ENCODE data around the gene HDAC4. TPM values are rescaled to one million over a fixed set of nuclear protein-coding genes. Genes with fewer than 3 reads are reported as not detected.

Gene HDAC4
- total RNA-seq, 1 donor from 2014 or later = 39.0 TPM

DNA sequence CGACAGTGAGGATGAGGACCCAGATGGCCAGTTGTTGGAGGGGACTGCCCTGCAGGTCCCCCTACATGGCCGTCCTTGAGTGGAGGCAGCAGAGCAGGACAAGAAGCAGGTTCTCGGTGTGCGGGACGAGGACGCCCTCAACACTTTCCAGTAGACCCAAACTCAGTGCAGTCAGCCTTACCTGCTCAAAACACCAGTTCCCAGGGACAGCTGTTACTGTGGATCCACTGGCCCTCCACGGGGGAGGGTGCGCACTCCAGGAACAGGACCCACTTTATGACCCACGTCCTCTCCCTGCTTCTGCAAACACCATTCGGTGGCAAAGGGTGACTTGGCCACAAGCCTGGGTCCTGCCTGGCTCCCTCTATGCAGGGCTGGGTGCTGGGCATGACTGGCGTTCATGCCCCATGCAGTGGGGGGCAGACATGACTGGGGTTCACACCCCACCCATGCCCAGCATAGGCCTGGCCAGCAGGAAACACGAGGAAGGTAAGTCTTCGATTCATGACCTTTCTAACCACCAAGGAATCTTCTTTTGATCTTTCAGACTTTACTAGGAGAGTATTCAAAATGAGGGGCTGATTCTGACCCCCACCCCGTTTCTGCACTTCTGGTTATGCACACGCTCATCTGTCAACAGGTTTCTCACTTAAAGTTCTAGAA lies 233.7 kb downstream of the HDAC4 start:
- Mint-ChIP-seq H3K36me3 (peaks cover 21% of the 10 kb centered on the region), H3K27me3 (no peaks in the 10 kb centered on the region), H3K4me3 (no peak overlapping the region), H3K9me3 (peaks cover 10% of the 10 kb centered on the region), H3K4me1 (ENCODE audit: unreplicated experiment) (no peaks in the 10 kb centered on the region), H3K27ac (no peak overlapping the region)
- TF ChIP-seq, protein P1, sequence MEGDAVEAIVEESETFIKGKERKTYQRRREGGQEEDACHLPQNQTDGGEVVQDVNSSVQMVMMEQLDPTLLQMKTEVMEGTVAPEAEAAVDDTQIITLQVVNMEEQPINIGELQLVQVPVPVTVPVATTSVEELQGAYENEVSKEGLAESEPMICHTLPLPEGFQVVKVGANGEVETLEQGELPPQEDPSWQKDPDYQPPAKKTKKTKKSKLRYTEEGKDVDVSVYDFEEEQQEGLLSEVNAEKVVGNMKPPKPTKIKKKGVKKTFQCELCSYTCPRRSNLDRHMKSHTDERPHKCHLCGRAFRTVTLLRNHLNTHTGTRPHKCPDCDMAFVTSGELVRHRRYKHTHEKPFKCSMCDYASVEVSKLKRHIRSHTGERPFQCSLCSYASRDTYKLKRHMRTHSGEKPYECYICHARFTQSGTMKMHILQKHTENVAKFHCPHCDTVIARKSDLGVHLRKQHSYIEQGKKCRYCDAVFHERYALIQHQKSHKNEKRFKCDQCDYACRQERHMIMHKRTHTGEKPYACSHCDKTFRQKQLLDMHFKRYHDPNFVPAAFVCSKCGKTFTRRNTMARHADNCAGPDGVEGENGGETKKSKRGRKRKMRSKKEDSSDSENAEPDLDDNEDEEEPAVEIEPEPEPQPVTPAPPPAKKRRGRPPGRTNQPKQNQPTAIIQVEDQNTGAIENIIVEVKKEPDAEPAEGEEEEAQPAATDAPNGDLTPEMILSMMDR (conservative IDR thresholded peaks at IDR 0.05) = no peak
- DNase-seq (ENCODE audit: extremely low spot score, unreplicated experiment) = no peak

GRCh38 chr2:239166201-239166834 lies 234.5 kb downstream of the HDAC4 start:
- H3K27ac Mint-ChIP-seq = no peak overlapping the region
- H3K4me3 Mint-ChIP-seq = no peak overlapping the region
- no peaks in the 10 kb centered on the region for H3K27me3 Mint-ChIP-seq
- TF ChIP-seq, protein P1 (conservative IDR thresholded peaks at IDR 0.05) = no peak
- H3K36me3 Mint-ChIP-seq = peaks cover 16% of the 10 kb centered on the region
- H3K4me1 Mint-ChIP-seq (ENCODE audit: unreplicated experiment) = no peaks in the 10 kb centered on the region
- no peak for DNase-seq (ENCODE audit: extremely low spot score, unreplicated experiment)
- peaks cover 5% of the 10 kb centered on the region for H3K9me3 Mint-ChIP-seq

DNA sequence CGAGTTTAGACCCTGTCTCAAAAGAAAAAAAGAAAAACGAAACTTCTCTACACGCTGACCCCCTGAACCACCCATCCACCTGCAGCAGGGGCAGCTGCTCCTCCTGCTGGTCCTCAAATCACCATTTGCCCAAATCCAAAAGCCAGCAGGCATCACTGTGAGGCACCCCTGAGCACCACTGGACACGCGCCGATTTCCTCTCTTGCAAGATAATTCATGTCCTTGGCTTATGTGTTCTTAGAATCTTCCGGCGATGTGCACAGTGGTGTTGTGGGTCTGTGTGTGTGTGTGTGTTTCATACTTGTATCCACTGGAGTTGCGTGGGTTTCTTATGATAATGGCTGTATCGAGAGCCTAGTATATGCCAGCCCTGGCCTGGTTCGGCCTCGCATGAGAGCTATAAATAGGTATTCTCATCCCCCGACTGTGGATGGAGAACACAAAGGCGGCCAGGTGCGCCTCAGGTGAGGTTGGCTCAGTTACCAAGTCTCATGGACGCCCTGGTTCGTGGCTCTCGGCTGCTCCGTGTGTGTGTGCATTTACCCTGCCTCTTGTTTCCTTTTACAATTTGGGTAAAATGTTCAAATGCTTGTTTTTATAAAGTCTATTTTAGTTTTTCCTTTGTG lies 235.5 kb downstream of the HDAC4 start:
- H3K36me3 Mint-ChIP-seq = peaks cover 15% of the 10 kb centered on the region
- no peak overlapping the region for H3K27ac Mint-ChIP-seq
- peak; percentile 47 for DNase-seq (ENCODE audit: extremely low spot score, unreplicated experiment)
- H3K9me3 Mint-ChIP-seq = no peaks in the 10 kb centered on the region
- TF ChIP-seq, protein P1 (conservative IDR thresholded peaks at IDR 0.05) = no peak
- no peaks in the 10 kb centered on the region for H3K4me1 Mint-ChIP-seq (ENCODE audit: unreplicated experiment)
- no peaks in the 10 kb centered on the region for H3K27me3 Mint-ChIP-seq
- H3K4me3 Mint-ChIP-seq = no peak overlapping the region

DNA sequence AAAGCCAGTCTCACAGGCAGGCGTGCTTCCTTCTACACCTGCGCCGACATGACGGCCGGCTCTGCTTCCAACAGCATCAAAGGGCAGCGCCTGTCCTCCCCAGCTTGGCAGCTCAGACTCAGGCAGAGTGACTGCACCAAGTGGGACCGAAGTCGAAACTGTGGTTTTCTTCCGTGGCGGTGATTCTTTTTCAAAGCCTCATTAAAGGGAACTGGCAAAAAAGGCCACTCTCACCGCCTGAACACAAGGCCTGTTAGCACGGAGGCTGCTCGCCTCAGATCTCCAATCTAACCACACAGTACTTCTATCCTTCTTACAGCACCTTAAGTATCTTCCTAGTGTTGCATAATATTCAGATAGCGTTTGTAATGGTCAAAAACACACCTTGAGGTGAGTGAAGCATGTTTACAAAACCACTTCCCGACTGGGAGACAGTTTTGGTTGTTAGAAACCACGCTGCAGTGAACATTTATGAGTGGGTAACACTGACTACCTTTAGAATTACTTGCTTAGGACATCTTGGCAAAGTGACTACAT lies 236.4 kb downstream of the HDAC4 start:
- Mint-ChIP-seq H3K36me3 (peaks cover 17% of the 10 kb centered on the region), H3K4me3 (no peak overlapping the region), H3K27me3 (no peaks in the 10 kb centered on the region), H3K27ac (peak overlapping the region; percentile 34), H3K9me3 (no peaks in the 10 kb centered on the region), H3K4me1 (ENCODE audit: unreplicated experiment) (no peaks in the 10 kb centered on the region)
- peak; percentile 64 for DNase-seq (ENCODE audit: extremely low spot score, unreplicated experiment)
- TF ChIP-seq, protein P1 (conservative IDR thresholded peaks at IDR 0.05) = no peak

DNA sequence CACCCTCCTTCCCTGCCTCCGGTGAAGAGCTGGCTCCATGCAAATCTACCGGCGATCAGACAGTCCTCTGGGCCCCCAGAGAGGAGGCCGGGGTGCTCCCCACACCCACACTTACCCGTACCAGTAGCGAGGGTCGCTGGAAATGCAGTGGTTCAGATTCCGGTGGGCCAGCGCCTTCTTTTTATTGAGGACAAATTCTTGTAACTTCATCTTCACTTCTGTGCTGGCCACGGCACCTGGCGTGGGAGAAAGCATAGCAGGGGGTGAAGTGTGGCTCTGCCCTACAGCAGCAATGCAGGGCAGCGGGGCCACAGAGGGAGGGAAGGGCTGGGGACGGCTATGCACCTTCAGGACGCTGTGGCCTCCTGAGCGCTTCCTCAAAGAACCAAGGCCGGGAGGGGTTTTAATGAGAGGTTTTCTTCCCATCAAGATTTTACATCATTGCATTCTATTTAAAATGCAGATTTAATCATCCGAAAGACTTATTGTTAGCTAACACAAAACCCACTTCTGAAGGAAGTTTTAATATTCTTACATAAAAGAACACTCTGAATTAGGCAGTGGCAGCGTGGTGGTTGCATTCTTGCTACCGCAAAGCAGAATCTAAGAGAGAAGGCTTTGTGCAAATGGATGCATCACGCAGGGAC lies 237.0 kb downstream of the HDAC4 start:
- H3K9me3 Mint-ChIP-seq = no peaks in the 10 kb centered on the region
- no peaks in the 10 kb centered on the region for H3K27me3 Mint-ChIP-seq
- TF ChIP-seq, protein P1 (conservative IDR thresholded peaks at IDR 0.05) = no peak
- H3K27ac Mint-ChIP-seq = no peak overlapping the region
- peaks cover 19% of the 10 kb centered on the region for H3K36me3 Mint-ChIP-seq
- H3K4me1 Mint-ChIP-seq (ENCODE audit: unreplicated experiment) = peaks cover 2% of the 10 kb centered on the region
- no peak overlapping the region for H3K4me3 Mint-ChIP-seq
- DNase-seq (ENCODE audit: extremely low spot score, unreplicated experiment) = no peak

Data from type B pancreatic cell (in vitro differentiated cells).